Ovary (tissue), 3 donors: Measurements from ENCODE around the gene PAAF1.

Experiments
- EP300 ChIP-seq: sonication (generic); formaldehyde crosslinking; IDR thresholded peaks from one replicate; pipeline ENCODE4 v1.6.1; 2017; ENCODE audit warnings: antibody characterized with exemption
- POLR2A ChIP-seq: fragments of 450-650 bp; IDR thresholded peaks from one replicate; pipeline ENCODE4 v1.6.1; 2017; ENCODE audit warnings: antibody characterized with exemption, mild to moderate bottlenecking, moderate library complexity
- TF ChIP-seq, protein P1 (sequence below), 3 donors: fragments of 450-650 bp in 2 of 3; fragments of 200-600 bp in 1 of 3; IDR thresholded peaks; one replicate each; pipeline versions ENCODE4 v1.5.1 to v1.8.0; 2016 to 2022; ENCODE audit warnings: antibody characterized with exemption in 3 of 3, mild to moderate bottlenecking in 1 of 3
- donor health status: DM: no; HTN: no; CAD: no.

DNA sequence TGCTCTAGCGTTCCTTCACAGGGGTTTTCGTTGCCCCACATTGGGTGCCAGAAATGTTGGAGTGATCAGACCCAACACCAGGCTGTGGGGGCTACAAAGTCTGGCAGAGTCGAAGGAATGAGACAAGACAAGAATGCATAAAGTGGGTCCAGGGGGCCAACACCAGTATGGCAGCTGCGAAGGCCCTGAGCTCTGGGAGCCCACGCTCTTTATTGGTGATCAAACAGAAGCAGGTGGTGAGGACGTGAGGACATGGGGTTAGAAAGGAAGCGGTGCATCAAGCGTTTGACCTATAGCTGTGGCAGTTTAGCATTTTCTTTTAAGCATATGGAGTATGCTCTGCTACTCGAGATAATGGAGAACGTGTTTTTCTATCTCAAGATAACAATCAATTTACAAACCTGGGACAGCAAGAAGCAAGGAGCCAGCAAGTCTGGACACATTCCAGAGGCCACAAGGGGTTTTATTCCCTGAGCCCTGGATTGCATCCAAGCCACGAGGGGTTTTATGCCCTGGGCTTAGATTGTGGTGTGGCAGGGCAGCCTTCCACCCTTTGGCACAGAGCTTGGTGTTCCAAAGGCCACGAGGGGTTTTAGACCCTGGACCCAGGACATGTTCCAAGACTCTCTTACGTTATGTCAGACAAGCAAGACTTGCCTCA, 70.1 kb downstream of the PAAF1 start:
- TF ChIP-seq, protein P1, sequence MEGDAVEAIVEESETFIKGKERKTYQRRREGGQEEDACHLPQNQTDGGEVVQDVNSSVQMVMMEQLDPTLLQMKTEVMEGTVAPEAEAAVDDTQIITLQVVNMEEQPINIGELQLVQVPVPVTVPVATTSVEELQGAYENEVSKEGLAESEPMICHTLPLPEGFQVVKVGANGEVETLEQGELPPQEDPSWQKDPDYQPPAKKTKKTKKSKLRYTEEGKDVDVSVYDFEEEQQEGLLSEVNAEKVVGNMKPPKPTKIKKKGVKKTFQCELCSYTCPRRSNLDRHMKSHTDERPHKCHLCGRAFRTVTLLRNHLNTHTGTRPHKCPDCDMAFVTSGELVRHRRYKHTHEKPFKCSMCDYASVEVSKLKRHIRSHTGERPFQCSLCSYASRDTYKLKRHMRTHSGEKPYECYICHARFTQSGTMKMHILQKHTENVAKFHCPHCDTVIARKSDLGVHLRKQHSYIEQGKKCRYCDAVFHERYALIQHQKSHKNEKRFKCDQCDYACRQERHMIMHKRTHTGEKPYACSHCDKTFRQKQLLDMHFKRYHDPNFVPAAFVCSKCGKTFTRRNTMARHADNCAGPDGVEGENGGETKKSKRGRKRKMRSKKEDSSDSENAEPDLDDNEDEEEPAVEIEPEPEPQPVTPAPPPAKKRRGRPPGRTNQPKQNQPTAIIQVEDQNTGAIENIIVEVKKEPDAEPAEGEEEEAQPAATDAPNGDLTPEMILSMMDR (IDR thresholded peaks at IDR 0.05) = no peak
- TF ChIP-seq POLR2A (no peak), EP300 (no peak)
